Measurements from ENCODE around the gene TCEAL9.
A peak's percentile ranks its signal among the peaks of the same experiment; 100 is the strongest.

TCEAL9 gene, protein sequence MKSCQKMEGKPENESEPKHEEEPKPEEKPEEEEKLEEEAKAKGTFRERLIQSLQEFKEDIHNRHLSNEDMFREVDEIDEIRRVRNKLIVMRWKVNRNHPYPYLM

GRCh38 chrX:103356130-103356798 lies at the start of gene TCEAL9:
Gene TCEAL9 (plus strand): TSS chrX:103356506. CDS start chrX:103357685, 1,179 bp downstream.
- peak within 1 kb of the TSS; percentile 92 for H3K27ac ChIP-seq
- H3K9ac ChIP-seq: peak within 1 kb of the TSS; percentile 46
- H3K36me3 ChIP-seq (ENCODE audit: control insufficient read depth, insufficient read depth, low read length): no peaks in the 10 kb centered on the region
- no peaks in the 10 kb centered on the region for H3K27me3 ChIP-seq (ENCODE audit: control insufficient read depth, insufficient read depth, low read length)
- H3K4me2 ChIP-seq (ENCODE audit: low read length): peak within 1 kb of the TSS; percentile 77
- H2AFZ ChIP-seq: peak within 1 kb of the TSS; percentile 88
- H3K79me2 ChIP-seq: no peaks in the 10 kb centered on the region
- peaks cover 2% of the 10 kb centered on the region for H3K4me1 ChIP-seq
- peak within 1 kb of the TSS; percentile 75 for H3K4me3 ChIP-seq (ENCODE audit: low read depth, low read length)
- no peaks in the 10 kb centered on the region for H3K9me3 ChIP-seq (ENCODE audit: control insufficient read depth, low read length)
- no peak for TF ChIP-seq CTCF (IDR thresholded peaks at IDR 0.05)

- Histone ChIP-seq H3K79me2 (no peaks in the 10 kb centered on the region), H3K36me3 (ENCODE audit: control insufficient read depth, insufficient read depth, low read length) (no peaks in the 10 kb centered on the region), H2AFZ (peak overlapping the region; percentile 87), H3K4me1 (no peaks in the 10 kb centered on the region), H3K27ac (peak overlapping the region; percentile 97), H3K9ac (peak overlapping the region; percentile 94), H3K9me3 (ENCODE audit: control insufficient read depth, low read length) (no peaks in the 10 kb centered on the region), H3K4me2 (ENCODE audit: low read length) (peak overlapping the region; percentile 68), H3K27me3 (ENCODE audit: control insufficient read depth, insufficient read depth, low read length) (no peaks in the 10 kb centered on the region), H3K4me3 (ENCODE audit: low read depth, low read length) (peak overlapping the region; percentile 72)
- TF ChIP-seq CTCF (IDR thresholded peaks at IDR 0.05): no peak
Observed at GRCh38 chrX:103309860-103310554, 46.3 kb upstream of the TCEAL9 start.

DNA sequence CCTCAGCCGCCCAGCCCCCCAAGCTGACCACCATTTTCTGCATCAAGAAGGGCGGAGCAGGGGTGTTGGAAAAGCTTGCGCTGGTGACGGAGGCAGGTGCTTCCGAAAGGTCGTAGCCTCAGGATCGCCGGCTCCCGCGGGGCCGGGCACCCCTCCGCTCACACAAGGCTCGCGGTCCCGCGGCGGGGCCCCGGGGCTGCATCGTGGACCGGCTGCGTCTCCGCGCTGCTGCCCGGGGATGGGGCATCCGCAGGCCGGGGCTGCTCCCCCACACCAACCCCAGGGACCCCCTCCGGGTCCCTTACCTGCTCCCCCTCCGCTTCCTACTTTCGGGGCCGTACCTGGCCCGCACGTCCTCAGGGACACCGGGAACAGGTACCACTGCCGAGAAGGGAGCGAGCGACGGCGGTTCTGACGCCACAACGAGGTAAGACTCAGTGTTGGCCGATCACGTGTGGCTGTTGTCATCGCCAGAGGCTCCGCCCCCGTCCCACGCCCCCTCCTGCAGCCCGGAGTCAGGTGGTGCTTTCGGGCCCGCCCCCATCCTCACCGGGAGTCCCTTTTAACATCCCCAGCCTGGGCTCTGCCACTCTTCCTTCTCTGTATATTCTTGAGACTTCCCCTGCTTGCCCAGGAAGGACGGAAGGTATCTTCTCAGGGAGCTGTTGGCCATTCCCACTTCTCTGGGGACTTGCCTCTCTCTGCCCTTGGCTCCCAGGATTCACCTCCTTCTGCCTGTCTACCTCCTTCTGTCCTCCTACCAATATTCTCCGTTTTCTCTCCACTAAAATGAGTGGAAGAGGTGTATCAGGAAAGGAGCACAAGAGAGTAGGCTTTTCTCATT lies 45.5 kb upstream of the TCEAL9 start, which contains the start of gene BEX2:
TSS of gene BEX2 (minus strand) at position 436 of the 844 bp plus-strand sequence. CDS start 1,014 bp downstream, outside the sequence.
- no peaks in the 10 kb centered on the region for H3K36me3 ChIP-seq (ENCODE audit: control insufficient read depth, insufficient read depth, low read length)
- no peaks in the 10 kb centered on the region for H3K79me2 ChIP-seq
- no peak for TF ChIP-seq CTCF (IDR thresholded peaks at IDR 0.05)
- no peaks in the 10 kb centered on the region for H3K9me3 ChIP-seq (ENCODE audit: control insufficient read depth, low read length)
- H3K4me3 ChIP-seq (ENCODE audit: low read depth, low read length): peak within 1 kb of the TSS; percentile 72
- H3K27me3 ChIP-seq (ENCODE audit: control insufficient read depth, insufficient read depth, low read length): no peaks in the 10 kb centered on the region
- peak within 1 kb of the TSS; percentile 68 for H3K4me2 ChIP-seq (ENCODE audit: low read length)
- no peaks in the 10 kb centered on the region for H3K4me1 ChIP-seq
- H3K27ac ChIP-seq: peak within 1 kb of the TSS; percentile 97
- peak within 1 kb of the TSS; percentile 94 for H3K9ac ChIP-seq
- H2AFZ ChIP-seq: peak within 1 kb of the TSS; percentile 87

GRCh38 chrX:103311399-103311780 lies 44.9 kb upstream of the TCEAL9 start:
- TF ChIP-seq CTCF (IDR thresholded peaks at IDR 0.05): no peak

More at GRCh38 chrX:103311399-103311780, 44.9 kb upstream of the TCEAL9 start:
- H3K9me3 ChIP-seq (ENCODE audit: control insufficient read depth, low read length): no peaks in the 10 kb centered on the region
- H3K4me3 ChIP-seq (ENCODE audit: low read depth, low read length): peak overlapping the region; percentile 72
- H3K79me2 ChIP-seq: no peaks in the 10 kb centered on the region
- no peaks in the 10 kb centered on the region for H3K36me3 ChIP-seq (ENCODE audit: control insufficient read depth, insufficient read depth, low read length)
- peak overlapping the region; percentile 97 for H3K27ac ChIP-seq
- no peaks in the 10 kb centered on the region for H3K27me3 ChIP-seq (ENCODE audit: control insufficient read depth, insufficient read depth, low read length)
- peak overlapping the region; percentile 87 for H2AFZ ChIP-seq
- no peak overlapping the region for H3K9ac ChIP-seq
- H3K4me1 ChIP-seq: no peaks in the 10 kb centered on the region
- no peak overlapping the region for H3K4me2 ChIP-seq (ENCODE audit: low read length)

All from parathyroid adenoma (tissue), 2 donors.